C4-2B (cell line): ENCODE data around the gene FARP2.
A peak's percentile ranks its signal among the peaks of the same experiment; 100 is the strongest.

Source experiments
- H3K27ac ChIP-seq: fragments of 450-650 bp; 2 replicates; pipeline ENCODE4 v1.5.1; 2017
- CTCF ChIP-seq: fragments of 450-650 bp; conservative IDR thresholded peaks from 2 replicates; pipeline ENCODE4 v1.5.1; 2017; ENCODE audit warnings: mild to moderate bottlenecking
- ZFX ChIP-seq: fragments of 450-650 bp; IDR thresholded peaks from 2 replicates; pipeline ENCODE4 v1.6.1; 2017

Gene FARP2

GRCh38 chr2:241355983-241356870 lies at the start of gene FARP2:
FARP2 (plus strand) TSS chr2:241356285; CDS start chr2:241373108, 16,823 bp downstream.
- H3K27ac ChIP-seq, result peak within 1 kb of the TSS; percentile 87
- TF ChIP-seq CTCF (no peak), ZFX (peak; percentile 85)

GRCh38 chr2:241307055-241307454 lies 49.0 kb upstream of the FARP2 start:
- H3K27ac ChIP-seq, result no peak overlapping the region
- TF ChIP-seq ZFX (no peak), CTCF (no peak)

- H3K27ac ChIP-seq, result no peak overlapping the region
- TF ChIP-seq ZFX, result no peak
- TF ChIP-seq CTCF, result no peak
These were observed 47.8 kb upstream of the FARP2 start for GRCh38 chr2:241308267-241308666.

- no peak overlapping the region for H3K27ac ChIP-seq
- TF ChIP-seq CTCF (no peak), ZFX (no peak)
These were observed 47.1 kb upstream of the FARP2 start for GRCh38 chr2:241308832-241309500.

GRCh38 chr2:241309684-241310117 lies 46.4 kb upstream of the FARP2 start:
- no peak for TF ChIP-seq CTCF
- no peak for TF ChIP-seq ZFX
- no peak overlapping the region for H3K27ac ChIP-seq

- TF ChIP-seq ZFX, result no peak
- TF ChIP-seq CTCF, result no peak
- H3K27ac ChIP-seq, result no peak overlapping the region
These were observed 45.0 kb upstream of the FARP2 start for GRCh38 chr2:241310917-241311566.

- H3K27ac ChIP-seq, result no peak overlapping the region
- no peak for TF ChIP-seq CTCF
- no peak for TF ChIP-seq ZFX
These were observed 44.0 kb upstream of the FARP2 start for GRCh38 chr2:241312082-241312481.
